Measurements from ENCODE around the gene GNB1L.

GNB1L gene

GRCh38 chr22:19746726-19747125 lies 107.9 kb downstream of the GNB1L start:
- no peak overlapping the region for H3K4me3 ChIP-seq (ENCODE audit: low read depth, low read length)
- ChIA-PET POLR2A (no interaction called here), CTCF (interaction anchor here (1.4 to 6.9 kb wide), 5 partner anchors 10 to 207 kb away, joined by 3 to 70 read pairs (median 4); no protein-coding TSS in a partner anchor)
- no peak for DNase-seq (ENCODE audit: low read depth, low spot score)
- no peak for TF ChIP-seq CTCF (IDR thresholded peaks at IDR 0.05; ENCODE audit: insufficient read depth, low read length, missing control alignments)

GRCh38 chr22:19745155-19746101 lies 109.2 kb downstream of the GNB1L start:
- no peak overlapping the region for H3K4me3 ChIP-seq (ENCODE audit: low read depth, low read length)
- no peak for DNase-seq (ENCODE audit: low read depth, low spot score)
- ChIA-PET POLR2A (no interaction called here), CTCF (interaction anchor here (1.4 to 6.9 kb wide), 5 partner anchors 11 to 208 kb away, joined by 4 to 70 read pairs (median 8); no protein-coding TSS in a partner anchor)
- TF ChIP-seq CTCF (IDR thresholded peaks at IDR 0.05; ENCODE audit: insufficient read depth, low read length, missing control alignments) = no peak

GRCh38 chr22:19744350-19745006 lies 110.2 kb downstream of the GNB1L start:
- no peak overlapping the region for H3K4me3 ChIP-seq (ENCODE audit: low read depth, low read length)
- no peak for TF ChIP-seq CTCF (IDR thresholded peaks at IDR 0.05; ENCODE audit: insufficient read depth, low read length, missing control alignments)
- CTCF ChIA-PET = interaction anchor here (1.5 to 6.9 kb wide), 3 partner anchors 14 to 166 kb away, joined by 4 to 70 read pairs (median 8); no protein-coding TSS in a partner anchor
- no peak for DNase-seq (ENCODE audit: low read depth, low spot score)
- POLR2A ChIA-PET = no interaction called here

GRCh38 chr22:19743651-19744050 lies 111.0 kb downstream of the GNB1L start:
- no peak overlapping the region for H3K4me3 ChIP-seq (ENCODE audit: low read depth, low read length)
- ChIA-PET POLR2A (no interaction called here), CTCF (interaction anchor here (1.5 to 6.9 kb wide), 2 partner anchors 13 to 167 kb away, joined by 4 to 70 read pairs; no protein-coding TSS in a partner anchor)
- no peak for TF ChIP-seq CTCF (IDR thresholded peaks at IDR 0.05; ENCODE audit: insufficient read depth, low read length, missing control alignments)
- DNase-seq (ENCODE audit: low read depth, low spot score) = no peak

- ChIA-PET CTCF (interaction anchor here (1.4 to 6.9 kb wide), 3 partner anchors 9 to 167 kb away, joined by 4 to 70 read pairs (median 4); no protein-coding TSS in a partner anchor), POLR2A (no interaction called here)
- H3K4me3 ChIP-seq (ENCODE audit: low read depth, low read length) = no peak overlapping the region
- DNase-seq (ENCODE audit: low read depth, low spot score) = no peak
- no peak for TF ChIP-seq CTCF (IDR thresholded peaks at IDR 0.05; ENCODE audit: insufficient read depth, low read length, missing control alignments)
Observed at GRCh38 chr22:19743081-19743480, 111.6 kb downstream of the GNB1L start.
